Sigmoid colon (tissue), 4 donors: ENCODE results near the gene CCDC91.

Experiments used
- EP300 ChIP-seq, 4 donors: sonication (generic); formaldehyde crosslinking; IDR thresholded peaks; one replicate each; pipeline ENCODE4 v1.6.1; 2017; ENCODE audit warnings: antibody characterized with exemption in 4 of 4
- TF ChIP-seq, protein P1 (sequence below), 4 experiments: fragments of 450-650 bp in 3 of 4; fragments of 200-600 bp in 1 of 4; IDR thresholded peaks; one replicate each; pipeline ENCODE4 v1.5.1; 2016 to 2019; ENCODE audit warnings: antibody characterized with exemption in 4 of 4, mild to moderate bottlenecking in 3 of 4, moderate library complexity in 2 of 4

DNA sequence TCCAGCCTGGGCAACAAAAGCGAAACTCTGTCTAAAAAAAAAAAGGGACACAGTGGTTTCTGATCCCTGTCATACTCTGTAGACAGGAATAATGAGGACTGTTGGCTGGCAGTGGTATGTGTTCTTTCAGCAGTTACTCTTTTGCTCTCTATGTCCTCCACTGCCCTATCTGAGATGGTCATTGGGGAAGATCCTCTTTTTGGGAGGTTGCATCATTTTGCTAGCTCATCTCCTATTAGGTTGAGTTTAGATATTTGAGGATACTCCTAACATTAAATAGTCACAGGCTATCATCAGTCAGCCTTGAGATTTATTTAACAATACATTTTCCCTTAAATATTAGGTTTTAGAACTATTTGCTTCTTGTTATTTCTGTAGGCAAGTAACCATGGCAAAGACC is 5.9 kb upstream of the CCDC91 start:
- TF ChIP-seq, protein P1, sequence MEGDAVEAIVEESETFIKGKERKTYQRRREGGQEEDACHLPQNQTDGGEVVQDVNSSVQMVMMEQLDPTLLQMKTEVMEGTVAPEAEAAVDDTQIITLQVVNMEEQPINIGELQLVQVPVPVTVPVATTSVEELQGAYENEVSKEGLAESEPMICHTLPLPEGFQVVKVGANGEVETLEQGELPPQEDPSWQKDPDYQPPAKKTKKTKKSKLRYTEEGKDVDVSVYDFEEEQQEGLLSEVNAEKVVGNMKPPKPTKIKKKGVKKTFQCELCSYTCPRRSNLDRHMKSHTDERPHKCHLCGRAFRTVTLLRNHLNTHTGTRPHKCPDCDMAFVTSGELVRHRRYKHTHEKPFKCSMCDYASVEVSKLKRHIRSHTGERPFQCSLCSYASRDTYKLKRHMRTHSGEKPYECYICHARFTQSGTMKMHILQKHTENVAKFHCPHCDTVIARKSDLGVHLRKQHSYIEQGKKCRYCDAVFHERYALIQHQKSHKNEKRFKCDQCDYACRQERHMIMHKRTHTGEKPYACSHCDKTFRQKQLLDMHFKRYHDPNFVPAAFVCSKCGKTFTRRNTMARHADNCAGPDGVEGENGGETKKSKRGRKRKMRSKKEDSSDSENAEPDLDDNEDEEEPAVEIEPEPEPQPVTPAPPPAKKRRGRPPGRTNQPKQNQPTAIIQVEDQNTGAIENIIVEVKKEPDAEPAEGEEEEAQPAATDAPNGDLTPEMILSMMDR (IDR thresholded peaks at IDR 0.05): no peak
- TF ChIP-seq EP300 (IDR thresholded peaks at IDR 0.05): no peak
